Epithelial cell of esophagus (primary cell): ENCODE results near the gene TRIM23.

Source experiments
- DNase-seq: peaks from one replicate; pipeline ENCODE4 v3.0.0; 2010; ENCODE audit warnings: low read depth
- H3K4me3 ChIP-seq: 2 replicates; pipeline ENCODE4 v1.5.1; 2011; ENCODE audit warnings: mild to moderate bottlenecking, low read length, control low read depth
- CTCF ChIP-seq: IDR thresholded peaks from 2 replicates; pipeline ENCODE4 v1.5.1; 2011; ENCODE audit warnings: low read depth, mild to moderate bottlenecking, low read length, control low read depth, inconsistent platforms; ENCODE audit not compliant: insufficient read depth; ENCODE audit errors: missing control alignments

TRIM23 gene

GRCh38 chr5:65570598-65571226 lies 53.4 kb downstream of the TRIM23 start:
- TF ChIP-seq CTCF = no peak

GRCh38 chr5:65566505-65566904 lies 57.6 kb downstream of the TRIM23 start:
- TF ChIP-seq CTCF = no peak
- no peak for DNase-seq
- H3K4me3 ChIP-seq = no peak overlapping the region

More at GRCh38 chr5:65570598-65571226, 53.4 kb downstream of the TRIM23 start:
- no peak for DNase-seq
- no peak overlapping the region for H3K4me3 ChIP-seq

- no peak for TF ChIP-seq CTCF
- H3K4me3 ChIP-seq = peak overlapping the region; percentile 99
- DNase-seq = peak; percentile 0
Measured at GRCh38 chr5:65563777-65564176, 60.4 kb downstream of the TRIM23 start.

GRCh38 chr5:65562731-65563701 lies 61.1 kb downstream of the TRIM23 start, which contains the start of the genes CENPK and PPWD1:
CENPK (minus strand) TSS chr5:65563168; CDS start chr5:65554907, 8,261 bp downstream.
PPWD1 (plus strand) TSS chr5:65563296; CDS start chr5:65563311, 15 bp downstream.
- peak; percentile 98 for DNase-seq
- TF ChIP-seq CTCF = no peak
- peak within 1 kb of the TSS; percentile 99 for H3K4me3 ChIP-seq

GRCh38 chr5:65556718-65557117 lies 67.4 kb downstream of the TRIM23 start:
- no peak for DNase-seq
- TF ChIP-seq CTCF = no peak
- no peak overlapping the region for H3K4me3 ChIP-seq

GRCh38 chr5:65556181-65556580 lies 68.0 kb downstream of the TRIM23 start:
- no peak overlapping the region for H3K4me3 ChIP-seq
- DNase-seq = no peak
- no peak for TF ChIP-seq CTCF
